ENCODE data around the gene PECR. TPM values are rescaled to one million over a fixed set of nuclear protein-coding genes. Genes with fewer than 3 reads are reported as not detected.
A peak's percentile ranks its signal among the peaks of the same experiment; 100 is the strongest.

Gene PECR
- total RNA-seq, 2 experiments from 2014 or later = 2.3 to 5.3 TPM

DNA sequence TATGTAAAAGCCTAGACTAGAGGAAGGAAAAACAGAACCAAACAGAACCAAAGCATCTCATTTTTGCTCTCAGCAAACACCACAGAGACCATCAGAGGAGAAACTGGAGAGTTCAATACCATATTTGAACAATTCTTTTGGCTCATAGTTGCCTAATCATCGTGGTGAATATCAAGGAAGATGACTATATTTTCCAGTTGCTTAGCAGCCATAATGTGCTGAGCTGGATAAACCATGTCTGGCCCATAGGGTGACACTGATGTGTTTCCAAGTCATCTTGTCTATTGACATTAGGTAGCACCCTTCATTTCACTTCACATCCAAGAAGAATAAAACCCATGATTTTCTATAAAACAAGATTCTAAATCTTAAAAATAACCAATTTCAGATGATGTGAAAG lies 21.6 kb upstream of the PECR start:
- Histone ChIP-seq H2AFZ (ENCODE audit: low read length) (no peak overlapping the region), H3K4me3 (ENCODE audit: low read depth, low read length, poor library complexity, severe bottlenecking) (no peak overlapping the region), H3K4me1 (ENCODE audit: insufficient read depth, low read length, poor library complexity, severe bottlenecking) (peaks cover 2% of the 10 kb centered on the region), H3K9me2 (ENCODE audit: insufficient read depth, low read length) (no peaks in the 10 kb centered on the region), H3K36me3 (ENCODE audit: insufficient read depth, low read length) (no peaks in the 10 kb centered on the region), H3K4me2 (ENCODE audit: low read length) (no peak overlapping the region), H3K79me2 (ENCODE audit: insufficient read depth, low read depth, low read length) (no peaks in the 10 kb centered on the region), H3K27ac (ENCODE audit: low read depth, low read length, poor library complexity, severe bottlenecking) (no peak overlapping the region), H3K9me3 (ENCODE audit: low read length) (no peaks in the 10 kb centered on the region), H4K20me1 (ENCODE audit: insufficient read depth, low read length) (no peaks in the 10 kb centered on the region)
- intact Hi-C loops (cut with micrococcal nuclease; ENCODE audit: unreplicated experiment) = loop anchor here (10.0 kb wide), 1 partner anchor 1298 kb away; the partner anchor contains the start of gene BARD1
- BruUV-seq (replicated peaks) = no TSS peak
- ChIA-PET CTCF (ENCODE audit: unreplicated experiment) (no interaction called here), POLR2A (interaction anchor here (1.5 kb wide), 1 partner anchor 19 kb away, joined by 5 read pairs; no protein-coding TSS in a partner anchor)
- TF ChIP-seq, protein P1, sequence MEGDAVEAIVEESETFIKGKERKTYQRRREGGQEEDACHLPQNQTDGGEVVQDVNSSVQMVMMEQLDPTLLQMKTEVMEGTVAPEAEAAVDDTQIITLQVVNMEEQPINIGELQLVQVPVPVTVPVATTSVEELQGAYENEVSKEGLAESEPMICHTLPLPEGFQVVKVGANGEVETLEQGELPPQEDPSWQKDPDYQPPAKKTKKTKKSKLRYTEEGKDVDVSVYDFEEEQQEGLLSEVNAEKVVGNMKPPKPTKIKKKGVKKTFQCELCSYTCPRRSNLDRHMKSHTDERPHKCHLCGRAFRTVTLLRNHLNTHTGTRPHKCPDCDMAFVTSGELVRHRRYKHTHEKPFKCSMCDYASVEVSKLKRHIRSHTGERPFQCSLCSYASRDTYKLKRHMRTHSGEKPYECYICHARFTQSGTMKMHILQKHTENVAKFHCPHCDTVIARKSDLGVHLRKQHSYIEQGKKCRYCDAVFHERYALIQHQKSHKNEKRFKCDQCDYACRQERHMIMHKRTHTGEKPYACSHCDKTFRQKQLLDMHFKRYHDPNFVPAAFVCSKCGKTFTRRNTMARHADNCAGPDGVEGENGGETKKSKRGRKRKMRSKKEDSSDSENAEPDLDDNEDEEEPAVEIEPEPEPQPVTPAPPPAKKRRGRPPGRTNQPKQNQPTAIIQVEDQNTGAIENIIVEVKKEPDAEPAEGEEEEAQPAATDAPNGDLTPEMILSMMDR (conservative IDR thresholded peaks at IDR 0.05; ENCODE audit: low read length) = no peak
- TF ChIP-seq EZH2phosphoT487 (IDR thresholded peaks at IDR 0.05; ENCODE audit: borderline replicate concordance, low read depth, low read length) = no peak
- DNase-seq (ENCODE audit: low spot score) = no peak

DNA sequence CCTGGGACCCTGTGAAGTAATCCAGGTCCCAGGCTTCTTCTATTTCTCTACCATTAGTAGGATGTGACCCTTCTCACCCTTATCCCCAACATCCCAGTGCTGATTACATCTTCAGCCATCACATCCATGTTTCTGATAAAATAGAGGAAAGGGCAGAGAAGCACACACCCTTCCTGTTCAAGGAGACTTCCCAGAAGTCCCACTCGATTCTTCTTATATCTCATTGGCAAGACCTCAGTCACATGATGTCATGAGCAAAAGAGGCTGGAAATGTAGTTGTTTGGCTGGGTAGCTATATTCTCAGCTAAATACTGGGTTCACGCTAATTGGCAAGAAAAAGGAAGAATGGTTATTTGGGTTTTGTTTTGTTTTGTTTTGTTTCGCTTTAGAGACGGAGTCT lies 19.5 kb upstream of the PECR start:
- Histone ChIP-seq H3K27ac (ENCODE audit: low read depth, low read length, poor library complexity, severe bottlenecking) (no peak overlapping the region), H3K4me3 (ENCODE audit: low read depth, low read length, poor library complexity, severe bottlenecking) (no peak overlapping the region), H3K9me3 (ENCODE audit: low read length) (no peaks in the 10 kb centered on the region), H2AFZ (ENCODE audit: low read length) (0 out of 2 replicates have a peak overlapping the region, but pooled peaks have one; percentile 33), H4K20me1 (ENCODE audit: insufficient read depth, low read length) (no peaks in the 10 kb centered on the region), H3K9me2 (ENCODE audit: insufficient read depth, low read length) (no peaks in the 10 kb centered on the region), H3K4me1 (ENCODE audit: insufficient read depth, low read length, poor library complexity, severe bottlenecking) (no peaks in the 10 kb centered on the region), H3K79me2 (ENCODE audit: insufficient read depth, low read depth, low read length) (no peaks in the 10 kb centered on the region), H3K4me2 (ENCODE audit: low read length) (no peak overlapping the region), H3K36me3 (ENCODE audit: insufficient read depth, low read length) (no peaks in the 10 kb centered on the region)
- POLR2A ChIA-PET = interaction anchor here (1.1 to 1.2 kb wide), 2 partner anchors 11 to 20 kb away, joined by 3 read pairs; partner anchors contain the start of genes PECR and TMEM169
- CTCF ChIA-PET (ENCODE audit: unreplicated experiment) = no interaction called here
- intact Hi-C loops (cut with micrococcal nuclease; ENCODE audit: unreplicated experiment) = loop anchor here (10.0 kb wide), 1 partner anchor 1296 kb away; the partner anchor contains the start of gene BARD1
- BruUV-seq (replicated peaks) = no TSS peak
- no peak for TF ChIP-seq EZH2phosphoT487 (IDR thresholded peaks at IDR 0.05; ENCODE audit: borderline replicate concordance, low read depth, low read length)
- TF ChIP-seq, protein P1 (conservative IDR thresholded peaks at IDR 0.05; ENCODE audit: low read length) = no peak
- DNase-seq (ENCODE audit: low spot score) = no peak

DNA sequence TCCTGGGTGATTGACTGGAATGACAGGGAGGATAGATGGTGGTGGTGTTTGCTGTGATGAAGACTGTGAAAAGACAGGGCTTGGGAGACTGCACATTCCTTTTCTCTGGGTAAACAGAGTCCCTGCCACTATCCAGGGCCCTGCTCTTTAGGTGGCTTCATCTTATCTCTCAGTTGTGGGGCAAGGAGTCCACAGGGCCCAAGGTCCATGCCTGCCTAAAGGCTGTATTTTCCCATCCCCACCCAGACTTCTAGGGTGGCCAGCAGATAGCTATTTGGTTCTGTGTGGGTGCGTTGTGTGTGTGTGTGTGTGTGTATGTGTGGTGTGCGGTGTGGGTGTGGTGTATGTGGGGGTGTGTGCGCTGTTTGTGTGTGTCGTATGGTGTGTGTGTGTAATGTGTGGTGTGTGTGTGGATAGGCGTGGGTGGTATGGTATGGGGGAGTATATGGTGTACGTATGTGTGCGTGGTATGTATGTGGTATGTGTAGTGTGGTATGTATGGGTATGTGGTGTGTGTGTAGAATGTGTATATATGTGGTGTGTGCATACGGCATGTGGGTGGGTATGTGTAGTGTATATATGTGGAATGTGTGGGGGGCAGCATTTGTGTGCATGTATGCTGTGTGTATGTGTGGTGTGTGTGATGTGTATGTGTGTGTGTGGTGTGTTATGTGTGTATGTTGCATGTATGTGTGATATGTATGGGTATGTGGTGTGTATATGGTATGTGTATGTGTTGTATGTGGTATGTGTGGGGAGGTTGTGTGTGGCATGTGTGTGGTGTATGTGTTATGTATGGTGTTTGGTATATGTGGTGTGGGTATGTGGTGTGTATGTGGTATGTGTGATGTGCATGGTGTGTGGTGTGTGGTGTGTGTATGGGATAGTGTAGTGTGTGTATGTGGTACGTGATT lies 17.1 kb upstream of the PECR start:
- no TSS peak for BruUV-seq (replicated peaks)
- intact Hi-C loops (cut with micrococcal nuclease; ENCODE audit: unreplicated experiment) = no loop called here
- POLR2A ChIA-PET = no interaction called here

More for the DNA sequence above, 17.1 kb upstream of the PECR start:
- no peak for DNase-seq (ENCODE audit: low spot score)
- Histone ChIP-seq H3K27ac (ENCODE audit: low read depth, low read length, poor library complexity, severe bottlenecking) (no peak overlapping the region), H4K20me1 (ENCODE audit: insufficient read depth, low read length) (no peaks in the 10 kb centered on the region), H3K9me3 (ENCODE audit: low read length) (no peaks in the 10 kb centered on the region), H3K36me3 (ENCODE audit: insufficient read depth, low read length) (no peaks in the 10 kb centered on the region), H3K79me2 (ENCODE audit: insufficient read depth, low read depth, low read length) (no peaks in the 10 kb centered on the region), H3K4me2 (ENCODE audit: low read length) (no peak overlapping the region), H3K9me2 (ENCODE audit: insufficient read depth, low read length) (no peaks in the 10 kb centered on the region), H2AFZ (ENCODE audit: low read length) (no peak overlapping the region), H3K4me3 (ENCODE audit: low read depth, low read length, poor library complexity, severe bottlenecking) (no peak overlapping the region), H3K4me1 (ENCODE audit: insufficient read depth, low read length, poor library complexity, severe bottlenecking) (no peaks in the 10 kb centered on the region)
- TF ChIP-seq, protein P1 (conservative IDR thresholded peaks at IDR 0.05; ENCODE audit: low read length) = no peak
- no peak for TF ChIP-seq EZH2phosphoT487 (IDR thresholded peaks at IDR 0.05; ENCODE audit: borderline replicate concordance, low read depth, low read length)
- CTCF ChIA-PET (ENCODE audit: unreplicated experiment) = no interaction called here
